ENCODE measurements around the gene PIGU. TPM values are rescaled to one million over a fixed set of nuclear protein-coding genes. Genes with fewer than 3 reads are reported as not detected.

PIGU gene
- total and polyA plus RNA-seq, 2 donors (not counting 1 experiment from before 2014, with no cell fraction given): 12.0 to 19.3 TPM

- no peak overlapping the region for H3K4me3 Mint-ChIP-seq
- Histone ChIP-seq H4K20me1 (ENCODE audit: control insufficient read depth, insufficient read depth, low read length, poor library complexity, severe bottlenecking) (no peaks in the 10 kb centered on the region), H2AFZ (ENCODE audit: insufficient read depth, low read depth, low read length, poor library complexity, severe bottlenecking) (no peak overlapping the region), H3K9ac (ENCODE audit: low read length) (no peak overlapping the region), H3K4me3 (ENCODE audit: control extremely low read depth in 1 of 5, extremely low read depth in 1 of 5, insufficient read depth in 1 of 5, low read depth in 2 of 5, low read length in 4 of 5) (no peak overlapping the region), H3K9me3 (ENCODE audit: control extremely low read depth in 1 of 3, control insufficient read depth in 2 of 3, insufficient read depth in 1 of 3, low read length in 2 of 3) (peaks cover 0 to 7% (median 0%) of the 10 kb centered on the region in 3 donors), H3K4me2 (replicated peaks; ENCODE audit: low read depth, low read length, poor library complexity, severe bottlenecking) (no peak overlapping the region), H3K79me2 (ENCODE audit: control insufficient read depth, insufficient read depth, low read length) (no peaks in the 10 kb centered on the region), H3K36me3 (replicated peaks in 1 of 2; ENCODE audit: control extremely low read depth in 1 of 2, control insufficient read depth in 1 of 2, extremely low read depth in 1 of 2, insufficient read depth in 2 of 2, low read length in 1 of 2) (peaks cover 0 to 23% of the 10 kb centered on the region in 2 experiments), H3K27me3 (replicated peaks in 1 of 4; ENCODE audit: control extremely low read depth in 1 of 4, control insufficient read depth in 3 of 4, insufficient read depth in 4 of 4, low read length in 3 of 4) (no peaks in the 10 kb centered on the region), H3K27ac (ENCODE audit: low read length in 2 of 2) (no peak overlapping the region), H3K4me1 (ENCODE audit: control insufficient read depth in 2 of 2, insufficient read depth in 2 of 2, low read length in 2 of 2) (peaks cover 0 to 17% of the 10 kb centered on the region in 2 donors)
- H3K9me3 Mint-ChIP-seq (ENCODE audit: insufficient read depth): no peaks in the 10 kb centered on the region
- CTCF ChIA-PET: interaction anchor here (0.7 kb wide), 1 partner anchor 133 kb away, joined by 3 read pairs; no protein-coding TSS in a partner anchor
- POLR2A ChIA-PET: no interaction called here
- peaks cover 15% of the 10 kb centered on the region for H3K4me1 Mint-ChIP-seq
- WGBS (ENCODE audit: insufficient coverage): 97% methylated on average over 10 of the region's 13 CpGs
- no peak for ATAC-seq (ENCODE audit: low read depth)
- DNase-seq: no peak
- H3K27me3 Mint-ChIP-seq: no peaks in the 10 kb centered on the region
- H3K27ac Mint-ChIP-seq: peak overlapping the region; percentile 32
- TF ChIP-seq EZH2 (IDR thresholded peaks at IDR 0.05; ENCODE audit: borderline replicate concordance, insufficient read depth, low read depth, low read length, poor library complexity, severe bottlenecking): no peak
- TF ChIP-seq, protein P1, sequence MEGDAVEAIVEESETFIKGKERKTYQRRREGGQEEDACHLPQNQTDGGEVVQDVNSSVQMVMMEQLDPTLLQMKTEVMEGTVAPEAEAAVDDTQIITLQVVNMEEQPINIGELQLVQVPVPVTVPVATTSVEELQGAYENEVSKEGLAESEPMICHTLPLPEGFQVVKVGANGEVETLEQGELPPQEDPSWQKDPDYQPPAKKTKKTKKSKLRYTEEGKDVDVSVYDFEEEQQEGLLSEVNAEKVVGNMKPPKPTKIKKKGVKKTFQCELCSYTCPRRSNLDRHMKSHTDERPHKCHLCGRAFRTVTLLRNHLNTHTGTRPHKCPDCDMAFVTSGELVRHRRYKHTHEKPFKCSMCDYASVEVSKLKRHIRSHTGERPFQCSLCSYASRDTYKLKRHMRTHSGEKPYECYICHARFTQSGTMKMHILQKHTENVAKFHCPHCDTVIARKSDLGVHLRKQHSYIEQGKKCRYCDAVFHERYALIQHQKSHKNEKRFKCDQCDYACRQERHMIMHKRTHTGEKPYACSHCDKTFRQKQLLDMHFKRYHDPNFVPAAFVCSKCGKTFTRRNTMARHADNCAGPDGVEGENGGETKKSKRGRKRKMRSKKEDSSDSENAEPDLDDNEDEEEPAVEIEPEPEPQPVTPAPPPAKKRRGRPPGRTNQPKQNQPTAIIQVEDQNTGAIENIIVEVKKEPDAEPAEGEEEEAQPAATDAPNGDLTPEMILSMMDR (IDR thresholded peaks at IDR 0.05): no peak
- intact Hi-C loops (cut with micrococcal nuclease): no loop called here
Observed at GRCh38 chr20:34621383-34622367, 55.2 kb downstream of the PIGU start.

DNA sequence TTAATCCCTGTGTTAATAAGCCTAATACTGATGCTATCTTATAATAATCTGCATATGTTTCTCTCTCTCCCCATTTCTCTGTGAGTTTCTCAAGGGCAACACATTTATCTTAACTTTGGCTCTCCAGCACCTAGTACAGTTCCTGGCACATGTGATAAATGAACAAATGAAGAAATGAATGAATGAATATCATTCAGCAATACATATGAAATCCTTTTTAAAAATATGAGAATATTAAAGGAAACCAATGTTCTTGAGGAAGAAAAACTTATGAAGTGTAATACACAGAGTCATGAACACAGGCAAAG lies 55.9 kb downstream of the PIGU start:
- Histone ChIP-seq H2AFZ (ENCODE audit: insufficient read depth, low read depth, low read length, poor library complexity, severe bottlenecking) (no peak overlapping the region), H3K9ac (ENCODE audit: low read length) (no peak overlapping the region), H4K20me1 (ENCODE audit: control insufficient read depth, insufficient read depth, low read length, poor library complexity, severe bottlenecking) (no peaks in the 10 kb centered on the region), H3K79me2 (ENCODE audit: control insufficient read depth, insufficient read depth, low read length) (no peaks in the 10 kb centered on the region), H3K27me3 (replicated peaks in 1 of 4; ENCODE audit: control extremely low read depth in 1 of 4, control insufficient read depth in 3 of 4, insufficient read depth in 4 of 4, low read length in 3 of 4) (no peaks in the 10 kb centered on the region), H3K27ac (ENCODE audit: low read length in 2 of 2) (no peak overlapping the region), H3K36me3 (replicated peaks in 1 of 2; ENCODE audit: control extremely low read depth in 1 of 2, control insufficient read depth in 1 of 2, extremely low read depth in 1 of 2, insufficient read depth in 2 of 2, low read length in 1 of 2) (peaks cover 0 to 25% of the 10 kb centered on the region in 2 experiments), H3K9me3 (ENCODE audit: control extremely low read depth in 1 of 3, control insufficient read depth in 2 of 3, insufficient read depth in 1 of 3, low read length in 2 of 3) (peaks cover 0 to 8% (median 0%) of the 10 kb centered on the region in 3 donors), H3K4me3 (ENCODE audit: control extremely low read depth in 1 of 5, extremely low read depth in 1 of 5, insufficient read depth in 1 of 5, low read depth in 2 of 5, low read length in 4 of 5) (peak overlapping the region in 1 of 5 experiments; percentile 21), H3K4me2 (replicated peaks; ENCODE audit: low read depth, low read length, poor library complexity, severe bottlenecking) (no peak overlapping the region), H3K4me1 (ENCODE audit: control insufficient read depth in 2 of 2, insufficient read depth in 2 of 2, low read length in 2 of 2) (peaks cover 0 to 17% of the 10 kb centered on the region in 2 donors)
- no peak overlapping the region for H3K27ac Mint-ChIP-seq
- intact Hi-C loops (cut with micrococcal nuclease): no loop called here
- no peaks in the 10 kb centered on the region for H3K9me3 Mint-ChIP-seq (ENCODE audit: insufficient read depth)
- no peaks in the 10 kb centered on the region for H3K27me3 Mint-ChIP-seq
- TF ChIP-seq EZH2 (IDR thresholded peaks at IDR 0.05; ENCODE audit: borderline replicate concordance, insufficient read depth, low read depth, low read length, poor library complexity, severe bottlenecking): no peak
- TF ChIP-seq, protein P1 (IDR thresholded peaks at IDR 0.05): no peak
- H3K4me1 Mint-ChIP-seq: peaks cover 15% of the 10 kb centered on the region
- no peak for ATAC-seq (ENCODE audit: low read depth)
- no peak for DNase-seq
- ChIA-PET POLR2A (no interaction called here), CTCF (interaction anchor here (0.7 to 0.9 kb wide), 2 partner anchors 83 to 133 kb away, joined by 3 read pairs; no protein-coding TSS in a partner anchor)
- H3K4me3 Mint-ChIP-seq: peak overlapping the region; percentile 33
